LNCaP clone FGC (cell line): ENCODE results near the gene EFCAB7.

Source experiments
- DNase-seq: peaks from one replicate; pipeline ENCODE4 v3.0.0-alpha.2; 2011; ENCODE audit warnings: low read depth
- H3K4me3 ChIP-seq: 2 replicates; pipeline ENCODE4 v1.5.1; 2011; ENCODE audit warnings: mild to moderate bottlenecking, low read depth, low read length, control low read depth
- CTCF ChIP-seq: IDR thresholded peaks from 2 replicates; pipeline ENCODE4 v1.5.1; 2012; ENCODE audit warnings: mild to moderate bottlenecking; ENCODE audit not compliant: control insufficient read depth, insufficient read depth; ENCODE audit errors: extremely low read depth

EFCAB7 gene

GRCh38 chr1:63522891-63523728, at the start of gene EFCAB7, which contains the start of gene ITGB3BP:
EFCAB7 (plus strand) TSS chr1:63523525; CDS start chr1:63525573, 2,048 bp downstream.
ITGB3BP (minus strand) TSS chr1:63523225; CDS start chr1:63523133, 92 bp downstream.
- peak within 1 kb of the TSS; percentile 68 for H3K4me3 ChIP-seq
- TF ChIP-seq CTCF = no peak
- peak; percentile 94 for DNase-seq

GRCh38 chr1:63475761-63476160, 47.6 kb upstream of the EFCAB7 start:
- no peak for TF ChIP-seq CTCF
- no peak overlapping the region for H3K4me3 ChIP-seq
- DNase-seq = no peak

GRCh38 chr1:63480057-63480456, 43.3 kb upstream of the EFCAB7 start:
- no peak overlapping the region for H3K4me3 ChIP-seq
- TF ChIP-seq CTCF = no peak
- DNase-seq = peak; percentile 86

GRCh38 chr1:63486629-63487028, 36.7 kb upstream of the EFCAB7 start:
- no peak for TF ChIP-seq CTCF
- DNase-seq = no peak
- H3K4me3 ChIP-seq = no peak overlapping the region

GRCh38 chr1:63487336-63488065, 35.8 kb upstream of the EFCAB7 start:
- no peak overlapping the region for H3K4me3 ChIP-seq
- DNase-seq = peak; percentile 80
- no peak for TF ChIP-seq CTCF

GRCh38 chr1:63497577-63497976, 25.7 kb upstream of the EFCAB7 start:
- DNase-seq = no peak
- TF ChIP-seq CTCF = no peak
- H3K4me3 ChIP-seq = no peak overlapping the region
